Breast epithelium (tissue), 4 donors: ENCODE data around the gene C19orf85. TPM values are rescaled to one million over a fixed set of nuclear protein-coding genes. Genes with fewer than 3 reads are reported as not detected.

ENCODE experiments used
- DNase-seq, 2 donors: peaks; one replicate each; pipeline ENCODE4 v3.0.0-alpha.2; 2019; ENCODE audit warnings: low spot score in 2 of 2
- H3K27ac ChIP-seq, 2 donors: fragments of 200-600 bp; sonication (generic) in 1 of 2; one replicate each; pipeline ENCODE4 v1.5.1; 2016 to 2019; ENCODE audit warnings: mild to moderate bottlenecking in 1 of 2
- H3K27me3 ChIP-seq, 2 donors: fragments of 200-600 bp; sonication (generic) in 1 of 2; one replicate each; pipeline versions ENCODE4 v1.5.1 to v1.6.0; 2017 to 2019; ENCODE audit warnings: control low read depth in 1 of 2, mild to moderate bottlenecking in 1 of 2
- H3K36me3 ChIP-seq: fragments of 200-600 bp; one replicate; pipeline ENCODE4 v1.5.1; 2019
- H3K4me1 ChIP-seq, 2 donors: fragments of 200-600 bp; sonication (generic); one replicate each; pipeline ENCODE4 v1.5.1; 2016 to 2019; ENCODE audit warnings: control low read depth in 1 of 2
- H3K4me3 ChIP-seq, 3 donors: fragments of 200-600 bp; sonication (generic); 1 replicate in 2 of 3; 2 replicates in 1 of 3; pipeline ENCODE4 v1.5.1; 2016 to 2019; ENCODE audit warnings: mild to moderate bottlenecking in 3 of 3, moderate library complexity in 2 of 3
- H3K9me3 ChIP-seq, 2 donors: fragments of 200-600 bp; sonication (generic) in 1 of 2; one replicate each; pipeline ENCODE4 v1.5.1; 2016 to 2019; ENCODE audit warnings: control low read depth in 1 of 2
- CTCF ChIP-seq, 3 donors: fragments of 450-650 bp; IDR thresholded peaks; one replicate each; pipeline ENCODE4 v1.5.1; 2016 to 2017; ENCODE audit warnings: antibody characterized with exemption in 3 of 3, mild to moderate bottlenecking in 3 of 3, moderate library complexity in 3 of 3
- POLR2A ChIP-seq: fragments of 450-650 bp; IDR thresholded peaks from one replicate; pipeline ENCODE4 v1.6.1; 2016; ENCODE audit warnings: antibody characterized with exemption, mild to moderate bottlenecking, moderate library complexity
- POLR2AphosphoS5 ChIP-seq, 3 donors: sonication (generic); formaldehyde crosslinking; IDR thresholded peaks; one replicate each; pipeline ENCODE4 v1.6.1; 2017; ENCODE audit warnings: antibody characterized with exemption in 3 of 3
- intact Hi-C: fragments of 100-400 bp; cut with DNase I; formaldehyde crosslinking; loops from one replicate; pipeline ENCODE4 v1.15.1; 2023; ENCODE audit warnings: low total_unique reads
- total RNA-seq, 3 donors: library from RNA; depleted of rRNA; stranded (reverse); fragments of >200 nt; gene quantifications; one replicate each; pipeline ENCODE4 v1.1.0, GENCODE V29; 2016

C19orf85 gene
- total RNA-seq, 3 donors from 2014 or later = not detected

- Histone ChIP-seq H3K36me3 (no peaks in the 10 kb centered on the region), H3K27me3 (no peaks in the 10 kb centered on the region), H3K9me3 (no peaks in the 10 kb centered on the region), H3K4me3 (no peak overlapping the region), H3K4me1 (peaks cover 0 to 4% of the 10 kb centered on the region in 2 donors), H3K27ac (no peak overlapping the region)
- intact Hi-C loops = loop anchor here (5.0 kb wide), 1 partner anchor 924 kb away; no protein-coding TSS in a partner anchor
- no peak for TF ChIP-seq POLR2AphosphoS5 (IDR thresholded peaks at IDR 0.05)
- DNase-seq = no peak
Measured at GRCh38 chr19:55457683-55458457, 6.7 kb downstream of the C19orf85 start.

- TF ChIP-seq CTCF (IDR thresholded peaks at IDR 0.05) (no peak), POLR2AphosphoS5 (IDR thresholded peaks at IDR 0.05) (no peak), POLR2A (no peak)
- H3K4me3 ChIP-seq = no peak overlapping the region
- H3K27ac ChIP-seq = no peak overlapping the region
- H3K9me3 ChIP-seq = no peaks in the 10 kb centered on the region
- intact Hi-C loops = loop anchor here (5.0 kb wide), 1 partner anchor 926 kb away; no protein-coding TSS in a partner anchor
- no peaks in the 10 kb centered on the region for H3K36me3 ChIP-seq
- no peak for DNase-seq
- peaks cover 4 to 13% of the 10 kb centered on the region in 2 donors for H3K4me1 ChIP-seq
- peaks cover 7 to 15% of the 10 kb centered on the region in 2 donors for H3K27me3 ChIP-seq
Measured at GRCh38 chr19:55456347-55456746, 8.2 kb downstream of the C19orf85 start.

GRCh38 chr19:55455576-55456235 is 8.8 kb downstream of the C19orf85 start:
- no peak for TF ChIP-seq CTCF (IDR thresholded peaks at IDR 0.05)
- TF ChIP-seq POLR2AphosphoS5 (IDR thresholded peaks at IDR 0.05) = no peak
- Histone ChIP-seq H3K4me3 (no peak overlapping the region), H3K36me3 (no peaks in the 10 kb centered on the region), H3K4me1 (peaks cover 4 to 15% of the 10 kb centered on the region in 2 donors), H3K9me3 (no peaks in the 10 kb centered on the region), H3K27me3 (peaks cover 12 to 21% of the 10 kb centered on the region in 2 donors), H3K27ac (no peak overlapping the region)
- no peak for DNase-seq
- intact Hi-C loops = loop anchor here (5.0 kb wide), 1 partner anchor 927 kb away; no protein-coding TSS in a partner anchor

GRCh38 chr19:55454787-55455243 is 9.7 kb downstream of the C19orf85 start:
- Histone ChIP-seq H3K4me3 (no peak overlapping the region), H3K9me3 (no peaks in the 10 kb centered on the region), H3K27me3 (peaks cover 12 to 22% of the 10 kb centered on the region in 2 donors), H3K36me3 (no peaks in the 10 kb centered on the region), H3K4me1 (peaks cover 0 to 15% of the 10 kb centered on the region in 2 donors), H3K27ac (no peak overlapping the region)
- no peak for DNase-seq
- no peak for TF ChIP-seq POLR2AphosphoS5 (IDR thresholded peaks at IDR 0.05)
- TF ChIP-seq POLR2A = no peak
- TF ChIP-seq CTCF (IDR thresholded peaks at IDR 0.05) = peak in 1 of 3 donors; percentile 33
- intact Hi-C loops = loop anchor here (5.0 kb wide), 1 partner anchor 927 kb away; no protein-coding TSS in a partner anchor

GRCh38 chr19:55453511-55454260 is 10.9 kb downstream of the C19orf85 start:
- TF ChIP-seq POLR2AphosphoS5 (IDR thresholded peaks at IDR 0.05) (no peak), CTCF (IDR thresholded peaks at IDR 0.05) (no peak), POLR2A (no peak)
- no peak for DNase-seq
- Histone ChIP-seq H3K36me3 (no peaks in the 10 kb centered on the region), H3K27me3 (peaks cover 12 to 30% of the 10 kb centered on the region in 2 donors), H3K27ac (no peak overlapping the region), H3K4me1 (peaks cover 0 to 15% of the 10 kb centered on the region in 2 donors), H3K9me3 (no peaks in the 10 kb centered on the region), H3K4me3 (no peak overlapping the region)
- intact Hi-C loops = no loop called here
